ENCODE measurements around the gene CNTROB.

DNA sequence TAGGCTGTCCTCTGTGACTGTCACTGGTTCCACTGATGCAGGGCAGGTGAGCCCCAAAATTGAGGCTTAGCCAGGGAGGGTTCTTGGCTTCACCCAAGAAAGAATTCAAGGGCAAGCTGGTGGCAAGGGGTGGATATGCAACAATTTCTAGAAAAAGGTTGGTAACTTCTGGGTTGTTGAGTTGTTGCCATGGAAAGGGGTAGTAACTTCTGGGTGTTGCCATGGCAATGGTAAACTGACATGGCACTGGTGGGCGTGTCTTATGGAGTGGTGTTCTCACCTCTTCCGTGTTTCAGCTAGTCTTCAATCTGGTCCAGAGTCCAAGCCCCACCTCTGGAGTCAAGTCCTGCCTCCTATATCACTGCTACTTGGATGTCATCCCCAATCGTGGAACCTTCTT lies 60.9 kb downstream of the CNTROB start:
- TF ChIP-seq GATA2 (IDR thresholded peaks at IDR 0.05; ENCODE audit: low read depth, low read length) (no peak), GATA3 (IDR thresholded peaks at IDR 0.05; ENCODE audit: low read depth, low read length) (no peak)

Data from SH-SY5Y (cell line).